ENCODE data around the gene KCNG3.
A peak's percentile ranks its signal among the peaks of the same experiment; 100 is the strongest.

Gene KCNG3

GRCh38 chr2:42493468-42494354 lies at the start of gene KCNG3:
Gene KCNG3 (minus strand): TSS chr2:42493982. CDS start chr2:42493501, 481 bp downstream.
- no peak for FAIRE-seq
- DNase-seq (ENCODE audit: insufficient read length, low spot score) = peak; percentile 78

GRCh38 chr2:42542871-42543270 lies 49.1 kb upstream of the KCNG3 start:
- DNase-seq (ENCODE audit: insufficient read length, low spot score) (no peak), FAIRE-seq (no peak)

GRCh38 chr2:42537493-42537892 lies 43.7 kb upstream of the KCNG3 start:
- DNase-seq (ENCODE audit: insufficient read length, low spot score) = no peak
- no peak for FAIRE-seq

GRCh38 chr2:42532397-42532796 lies 38.6 kb upstream of the KCNG3 start:
- no peak for DNase-seq (ENCODE audit: insufficient read length, low spot score)
- FAIRE-seq = no peak

- DNase-seq (ENCODE audit: insufficient read length, low spot score) = no peak
- no peak for FAIRE-seq
Measured at GRCh38 chr2:42523341-42523740, 29.6 kb upstream of the KCNG3 start.

- no peak for FAIRE-seq
- no peak for DNase-seq (ENCODE audit: insufficient read length, low spot score)
Measured at GRCh38 chr2:42522035-42522434, 28.3 kb upstream of the KCNG3 start.

GRCh38 chr2:42519624-42520023 lies 25.8 kb upstream of the KCNG3 start:
- DNase-seq (ENCODE audit: insufficient read length, low spot score) = no peak
- FAIRE-seq = no peak

- FAIRE-seq = no peak
- DNase-seq (ENCODE audit: insufficient read length, low spot score) = no peak
Measured at GRCh38 chr2:42516418-42516901, 22.7 kb upstream of the KCNG3 start.

GRCh38 chr2:42513252-42513918 lies 19.6 kb upstream of the KCNG3 start:
- DNase-seq (ENCODE audit: insufficient read length, low spot score) (no peak), FAIRE-seq (peak; percentile 84)

- DNase-seq (ENCODE audit: insufficient read length, low spot score) (no peak), FAIRE-seq (no peak)
Measured at GRCh38 chr2:42510608-42511243, 16.9 kb upstream of the KCNG3 start.

- FAIRE-seq = no peak
- no peak for DNase-seq (ENCODE audit: insufficient read length, low spot score)
Measured at GRCh38 chr2:42510191-42510590, 16.4 kb upstream of the KCNG3 start.

- FAIRE-seq = no peak
- no peak for DNase-seq (ENCODE audit: insufficient read length, low spot score)
Measured at GRCh38 chr2:42504364-42505230, 10.8 kb upstream of the KCNG3 start.

GRCh38 chr2:42503291-42503690 lies 9.5 kb upstream of the KCNG3 start:
- no peak for DNase-seq (ENCODE audit: insufficient read length, low spot score)
- no peak for FAIRE-seq

GRCh38 chr2:42498497-42498896 lies 4.7 kb upstream of the KCNG3 start:
- FAIRE-seq (no peak), DNase-seq (ENCODE audit: insufficient read length, low spot score) (no peak)

- FAIRE-seq (no peak), DNase-seq (ENCODE audit: insufficient read length, low spot score) (no peak)
Measured at GRCh38 chr2:42495611-42496010, 1.8 kb upstream of the KCNG3 start.

GRCh38 chr2:42495234-42495581 lies 1.4 kb upstream of the KCNG3 start:
- no peak for DNase-seq (ENCODE audit: insufficient read length, low spot score)
- peak; percentile 94 for FAIRE-seq

GRCh38 chr2:42494355-42495233 lies 812 bp upstream of the KCNG3 start:
- peak; percentile 87 for DNase-seq (ENCODE audit: insufficient read length, low spot score)
- peak; percentile 28 for FAIRE-seq

GRCh38 chr2:42492691-42493467 lies 903 bp downstream of the KCNG3 start:
- DNase-seq (ENCODE audit: insufficient read length, low spot score) (no peak), FAIRE-seq (no peak)

- no peak for DNase-seq (ENCODE audit: insufficient read length, low spot score)
- no peak for FAIRE-seq
Measured at GRCh38 chr2:42488297-42488696, 5.5 kb downstream of the KCNG3 start.

Measured in GM19239 (cell line).